Nephron (organoid): Measurements from ENCODE around the gene HMGN4.

Experiments used
- H3K27ac Mint-ChIP-seq, 3 experiments: 2 replicates each; pipeline ENCODE4 v1.8.0; 2020; ENCODE audit warnings: mixed read lengths in 3 of 3, mild to moderate bottlenecking in 2 of 3, moderate library complexity in 1 of 3
- H3K27me3 Mint-ChIP-seq: 2 replicates; pipeline ENCODE4 v1.8.0; 2021; ENCODE audit warnings: low read depth, mild to moderate bottlenecking, moderate library complexity, mixed read lengths
- H3K36me3 Mint-ChIP-seq: 2 replicates; pipeline ENCODE4 v1.8.0; 2020; ENCODE audit warnings: low read depth, mixed read lengths
- H3K4me1 Mint-ChIP-seq: 2 replicates; pipeline ENCODE4 v1.8.0; 2020; ENCODE audit warnings: mixed read lengths
- H3K4me3 Mint-ChIP-seq, 3 experiments: 2 replicates each; pipeline ENCODE4 v1.8.0; 2020; ENCODE audit warnings: mild to moderate bottlenecking in 3 of 3, mixed read lengths in 3 of 3, moderate library complexity in 2 of 3
- H3K9me3 Mint-ChIP-seq: 2 replicates; pipeline ENCODE4 v1.8.0; 2020; ENCODE audit warnings: mixed read lengths
- CTCF ChIP-seq, 3 experiments: fragments of 200-600 bp; sonication (generic); IDR thresholded peaks; one replicate each; pipeline ENCODE4 v1.5.0; 2021; ENCODE audit warnings: antibody characterized with exemption in 3 of 3; ENCODE audit not compliant: unreplicated experiment in 3 of 3

HMGN4 gene

DNA sequence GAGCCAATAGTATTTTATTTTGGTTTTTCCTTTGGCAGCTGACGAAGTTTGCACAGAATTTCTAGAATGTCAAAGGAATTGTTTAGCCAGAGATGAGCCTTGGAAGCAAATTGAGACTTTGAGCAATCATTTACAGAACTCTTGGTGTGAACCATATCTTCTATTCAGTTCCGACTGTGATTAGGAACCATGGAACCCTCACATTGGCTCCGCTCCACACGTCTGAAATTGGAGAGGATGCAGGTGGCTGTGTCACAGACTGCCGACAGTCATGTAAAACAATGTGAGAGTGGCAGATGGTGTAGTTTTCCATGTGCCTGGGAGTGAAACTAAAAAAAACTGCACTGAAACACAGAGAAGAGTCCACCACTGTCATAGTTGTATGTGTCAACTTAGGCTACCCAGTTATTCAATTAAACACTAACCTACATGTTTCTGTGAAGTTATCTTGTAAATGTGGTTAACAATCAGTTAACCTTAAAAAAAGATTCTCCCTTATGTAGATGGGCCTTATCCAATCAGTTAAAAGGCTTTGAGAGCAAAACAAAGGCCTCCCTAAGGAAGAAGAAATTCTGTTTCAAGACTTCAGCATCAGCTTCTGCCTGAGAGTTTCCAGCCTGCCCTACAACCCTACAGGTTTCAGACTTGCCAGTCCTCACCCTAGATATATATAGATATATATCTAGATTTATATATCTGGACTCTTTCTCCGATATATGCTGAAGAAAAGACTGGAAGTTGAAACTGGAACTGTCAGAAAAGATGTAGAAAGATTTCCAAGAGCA is 3.3 kb upstream of the HMGN4 start:
- Mint-ChIP-seq H3K4me3 (peak overlapping the region; percentile 64 to 84 (median 79)), H3K27me3 (no peaks in the 10 kb centered on the region), H3K9me3 (no peaks in the 10 kb centered on the region), H3K4me1 (peaks cover 37% of the 10 kb centered on the region), H3K36me3 (peaks cover under 1% of the 10 kb centered on the region), H3K27ac (peak overlapping the region; percentile 90 to 95 (median 95))
- TF ChIP-seq CTCF (IDR thresholded peaks at IDR 0.05; ENCODE audit: unreplicated experiment in 3 of 3): no peak

- no peak for TF ChIP-seq CTCF (IDR thresholded peaks at IDR 0.05; ENCODE audit: unreplicated experiment in 3 of 3)
- no peaks in the 10 kb centered on the region for H3K27me3 Mint-ChIP-seq
- peaks cover 12% of the 10 kb centered on the region for H3K36me3 Mint-ChIP-seq
- peak overlapping the region; percentile 89 to 94 (median 91) for H3K4me3 Mint-ChIP-seq
- H3K27ac Mint-ChIP-seq: peak overlapping the region; percentile 95 to 97 (median 97)
- peaks cover 44% of the 10 kb centered on the region for H3K4me1 Mint-ChIP-seq
- H3K9me3 Mint-ChIP-seq: no peaks in the 10 kb centered on the region
Observed at GRCh38 chr6:26536571-26537159, 1.5 kb upstream of the HMGN4 start.

- H3K27ac Mint-ChIP-seq: peak overlapping the region; percentile 95 to 97 (median 97)
Observed at GRCh38 chr6:26537160-26537845, 863 bp upstream of the HMGN4 start.

DNA sequence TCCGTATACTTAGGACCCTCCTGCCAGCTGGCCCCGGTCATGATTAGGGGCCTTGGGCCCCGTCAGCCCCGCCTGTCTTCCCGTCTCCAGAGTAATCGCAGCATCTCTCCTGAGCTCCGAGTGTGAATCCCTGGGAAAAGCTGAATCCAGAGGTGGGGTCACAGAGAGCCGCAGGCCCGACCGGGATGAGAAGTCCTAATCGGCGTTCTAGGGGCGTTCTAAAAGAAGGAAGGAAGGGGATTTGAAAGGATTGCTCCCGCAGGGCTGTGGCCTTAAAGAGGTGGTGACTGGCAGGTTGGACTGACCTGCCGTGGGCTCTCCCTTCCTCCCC is 371 bp downstream of the HMGN4 start:
- TF ChIP-seq CTCF (IDR thresholded peaks at IDR 0.05; ENCODE audit: unreplicated experiment in 3 of 3): no peak
- peak overlapping the region; percentile 95 to 97 (median 97) for H3K27ac Mint-ChIP-seq
- peaks cover 17% of the 10 kb centered on the region for H3K36me3 Mint-ChIP-seq
- no peaks in the 10 kb centered on the region for H3K27me3 Mint-ChIP-seq
- H3K4me3 Mint-ChIP-seq: peak overlapping the region; percentile 89 to 94 (median 91)
- H3K9me3 Mint-ChIP-seq: no peaks in the 10 kb centered on the region
- H3K4me1 Mint-ChIP-seq: peaks cover 33% of the 10 kb centered on the region

More at GRCh38 chr6:26537160-26537845, 863 bp upstream of the HMGN4 start:
- Mint-ChIP-seq H3K27me3 (no peaks in the 10 kb centered on the region), H3K4me3 (peak overlapping the region; percentile 89 to 94 (median 91)), H3K4me1 (peaks cover 42% of the 10 kb centered on the region), H3K36me3 (peaks cover 13% of the 10 kb centered on the region), H3K9me3 (no peaks in the 10 kb centered on the region)
- no peak for TF ChIP-seq CTCF (IDR thresholded peaks at IDR 0.05; ENCODE audit: unreplicated experiment in 3 of 3)

DNA sequence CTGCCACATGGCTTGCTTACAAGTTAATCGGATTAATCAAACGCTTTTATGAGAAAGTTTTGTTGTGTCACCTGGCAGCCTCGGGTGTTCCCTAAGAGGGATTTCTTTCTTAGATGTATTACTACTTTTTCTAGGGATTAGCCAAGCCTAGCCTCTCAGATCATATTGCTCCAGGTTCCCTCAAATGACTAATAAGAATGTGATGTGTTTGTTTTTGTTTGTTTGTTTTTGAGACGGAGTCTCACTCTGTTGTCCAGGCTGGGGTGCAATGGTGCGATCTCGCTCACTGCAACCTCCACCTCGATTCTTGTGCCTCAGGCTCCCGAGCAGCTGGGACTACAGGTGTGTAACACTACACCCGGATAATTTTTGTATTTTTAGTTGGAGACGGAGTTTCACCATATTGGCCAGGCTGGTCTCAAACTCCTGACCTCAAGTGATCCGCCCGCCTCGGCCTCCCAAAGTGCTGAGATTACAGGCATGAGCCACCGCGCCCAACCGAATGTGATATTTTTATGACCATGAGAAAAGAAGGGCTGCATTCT is 977 bp downstream of the HMGN4 start:
- Mint-ChIP-seq H3K36me3 (peaks cover 21% of the 10 kb centered on the region), H3K4me1 (peaks cover 32% of the 10 kb centered on the region), H3K27me3 (no peaks in the 10 kb centered on the region), H3K27ac (peak overlapping the region; percentile 95 to 97 (median 97)), H3K9me3 (no peaks in the 10 kb centered on the region), H3K4me3 (peak overlapping the region; percentile 89 to 94 (median 91))
- TF ChIP-seq CTCF (IDR thresholded peaks at IDR 0.05; ENCODE audit: unreplicated experiment in 3 of 3): no peak
